ENCODE results near the gene ETFB. TPM values are rescaled to one million over a fixed set of nuclear protein-coding genes. Genes with fewer than 3 reads are reported as not detected.

ETFB gene
- total and polyA plus RNA-seq, 4 donors: 129 to 713 (median 467) TPM

DNA sequence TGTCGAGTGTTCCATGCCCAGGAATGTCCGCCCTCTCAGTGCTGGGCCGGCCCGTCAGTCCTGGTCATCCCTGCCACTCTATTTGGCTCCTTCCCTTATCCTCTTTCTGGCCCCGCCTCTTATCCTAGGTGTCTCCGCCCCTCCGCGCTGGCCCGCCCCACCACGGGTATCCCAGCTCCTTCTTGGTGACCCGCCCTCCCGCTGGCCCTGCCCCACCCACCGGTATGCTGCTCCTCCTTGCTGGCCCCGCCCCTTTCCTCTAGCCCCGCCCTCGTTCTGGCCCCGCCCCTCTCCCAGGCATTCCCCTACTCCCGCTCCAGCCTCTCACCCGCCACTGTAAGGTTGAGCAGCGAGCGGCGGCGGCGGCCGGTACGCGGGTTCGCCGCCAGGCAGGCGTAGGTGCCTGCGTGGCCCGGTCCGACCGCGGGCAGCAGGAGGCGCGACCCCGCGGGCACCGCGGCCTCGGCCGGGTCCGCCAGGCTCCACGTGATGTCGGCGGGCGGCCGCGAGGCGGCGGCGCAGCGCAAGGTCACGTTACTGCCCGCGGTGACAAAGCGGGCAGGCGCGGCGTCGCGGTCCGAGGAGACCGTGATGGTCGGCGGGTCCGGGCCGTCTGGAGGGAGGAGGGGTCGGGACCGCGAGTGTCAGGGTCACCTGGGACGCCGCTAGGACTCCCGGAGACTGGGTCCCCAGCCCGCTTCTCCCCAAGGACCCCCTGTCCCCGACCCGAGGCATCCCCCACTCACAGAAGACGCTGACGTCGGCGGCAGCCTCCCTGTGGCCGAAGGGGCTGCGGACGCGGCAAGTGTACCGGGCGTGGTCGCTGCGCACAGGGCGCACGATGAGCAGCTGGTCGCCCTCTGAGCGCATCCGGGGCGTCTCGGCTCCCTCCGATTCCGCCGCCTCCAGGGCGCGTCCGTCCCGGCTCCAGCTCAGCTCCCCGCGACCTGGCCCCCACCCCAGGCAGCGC is 26.2 kb downstream of the ETFB start:
- H3K27ac ChIP-seq (ENCODE audit: low read depth in 1 of 2, low read length in 2 of 2): peak overlapping the region; percentile 20 to 52
- H3K36me3 ChIP-seq (ENCODE audit: control insufficient read depth in 4 of 4, insufficient read depth in 3 of 4, low read depth in 1 of 4, low read length in 3 of 4): peaks cover 0 to 3% (median 0%) of the 10 kb centered on the region in 4 donors
- TF ChIP-seq FOXA1 (IDR thresholded peaks at IDR 0.05) (no peak), HNF4A (conservative IDR thresholded peaks at IDR 0.05) (peak in 1 of 2 donors; percentile 10), RXRA (IDR thresholded peaks at IDR 0.05) (peak in 1 of 2 donors; percentile 26), HNF4G (IDR thresholded peaks at IDR 0.05) (no peak), FOXA2 (IDR thresholded peaks at IDR 0.05) (no peak), NR2F2 (IDR thresholded peaks at IDR 0.05) (no peak), TAF1 (conservative IDR thresholded peaks at IDR 0.05) (no peak), EGR1 (IDR thresholded peaks at IDR 0.05; ENCODE audit: low read depth in 2 of 2) (no peak), RAD21 (IDR thresholded peaks at IDR 0.05) (peak in 1 of 2 donors; percentile 10), SP1 (IDR thresholded peaks at IDR 0.05) (peak; percentile 69), ZBTB33 (IDR thresholded peaks at IDR 0.05) (no peak), CTCF (IDR thresholded peaks at IDR 0.05; ENCODE audit: low read depth, low read length, missing input control) (peak; percentile 31), ATF3 (IDR thresholded peaks at IDR 0.05) (no peak), REST (IDR thresholded peaks at IDR 0.05) (peak; percentile 65), JUND (IDR thresholded peaks at IDR 0.05) (no peak), YY1 (IDR thresholded peaks at IDR 0.05) (peak; percentile 55), GABPA (IDR thresholded peaks at IDR 0.05 in 1 of 2, conservative IDR thresholded peaks at IDR 0.05 in 1 of 2) (no peak)
- TF ChIP-seq, protein P1, sequence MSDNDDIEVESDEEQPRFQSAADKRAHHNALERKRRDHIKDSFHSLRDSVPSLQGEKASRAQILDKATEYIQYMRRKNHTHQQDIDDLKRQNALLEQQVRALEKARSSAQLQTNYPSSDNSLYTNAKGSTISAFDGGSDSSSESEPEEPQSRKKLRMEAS (IDR thresholded peaks at IDR 0.05): no peak
- peaks cover 7 to 17% (median 13%) of the 10 kb centered on the region in 4 donors for H3K4me1 ChIP-seq (ENCODE audit: control insufficient read depth in 4 of 4, insufficient read depth in 4 of 4, low read length in 3 of 4)
- H3K27me3 ChIP-seq (ENCODE audit: control insufficient read depth in 4 of 4, insufficient read depth in 4 of 4, low read length in 3 of 4): no peaks in the 10 kb centered on the region
- H3K9me3 ChIP-seq (ENCODE audit: control insufficient read depth in 4 of 4, low read length in 3 of 4): no peaks in the 10 kb centered on the region
- no peak overlapping the region for H3K9ac ChIP-seq (ENCODE audit: low read depth in 1 of 2, low read length in 2 of 2)
- peak overlapping the region in 2 of 3 donors; percentile 66 to 78 for H3K4me3 ChIP-seq (ENCODE audit: low read depth in 1 of 3, low read length in 3 of 3)
- 4% methylated on average over 107 of the region's 107 CpGs for WGBS
- peak; percentile 100 for DNase-seq (ENCODE audit: low spot score)

All from liver (tissue), 9 donors.